GM19238 (cell line): Measurements from ENCODE around the gene SVIL.
"Not testable (repeated sequence)": the region's sequence is repeated elsewhere in the genome, so short reads cannot be mapped to it uniquely, and the experiment has no call there.

Experiments
- DNase-seq: peaks from one replicate; pipeline ENCODE4 v3.0.0; 2011; ENCODE audit warnings: low spot score; ENCODE audit not compliant: insufficient read length

The SVIL gene

DNA sequence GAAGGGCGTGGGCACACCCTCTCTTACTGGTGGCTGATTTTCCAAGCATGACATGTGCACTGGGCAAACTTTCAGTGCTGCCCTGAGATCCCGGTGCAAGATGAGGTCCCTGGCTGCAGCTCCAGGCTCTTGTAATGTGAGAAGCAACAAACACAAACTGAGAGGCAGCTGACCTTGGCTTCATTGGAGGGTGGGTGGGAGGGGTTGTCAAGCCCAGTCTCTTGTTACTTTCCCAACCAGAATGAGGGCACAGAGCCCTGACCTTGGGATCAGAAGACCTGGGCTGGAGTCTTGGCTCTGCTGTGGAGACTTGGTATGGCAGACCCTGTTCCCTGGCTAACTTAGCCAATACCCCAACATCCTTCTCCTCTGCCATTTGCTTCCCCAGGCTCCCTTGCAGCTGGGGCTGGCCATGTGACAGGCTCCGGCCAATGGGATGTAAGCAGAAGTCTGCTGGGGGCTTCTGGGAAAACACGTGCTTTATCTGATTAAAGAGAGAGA is 170.1 kb downstream of the SVIL start:
- not testable (repeated sequence) for DNase-seq

DNA sequence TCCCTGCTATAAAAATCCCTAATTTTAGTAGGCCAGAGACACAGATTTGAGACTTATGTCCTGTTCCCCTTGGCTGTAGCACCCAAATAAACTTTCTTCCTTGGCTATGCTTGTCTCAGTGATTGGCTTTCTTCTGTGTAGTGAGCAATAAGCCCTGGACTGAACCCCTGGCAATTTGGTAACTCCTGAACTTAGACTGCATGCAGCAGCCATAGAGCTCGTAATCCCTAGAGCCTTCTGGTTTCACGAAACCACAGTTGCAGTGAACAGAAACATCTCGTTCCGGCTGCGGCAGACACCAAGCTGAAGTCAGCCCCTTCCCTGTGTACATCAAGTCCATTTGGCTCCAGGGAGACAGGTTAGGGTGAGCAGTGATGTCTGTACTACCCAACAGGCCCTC is 173.7 kb downstream of the SVIL start:
- DNase-seq, result no peak

GRCh38 chr10:29458190-29458589 is 176.6 kb downstream of the SVIL start:
- not testable (repeated sequence) for DNase-seq

- DNase-seq, result no peak
Observed at GRCh38 chr10:29455095-29455494, 179.7 kb downstream of the SVIL start.

GRCh38 chr10:29454250-29454649 is 180.5 kb downstream of the SVIL start:
- no peak for DNase-seq

- no peak for DNase-seq
Observed at GRCh38 chr10:29452546-29452945, 182.2 kb downstream of the SVIL start.

- no peak for DNase-seq
Observed at GRCh38 chr10:29451946-29452345, 182.8 kb downstream of the SVIL start.

- DNase-seq, result no peak
Observed at GRCh38 chr10:29450405-29450804, 184.4 kb downstream of the SVIL start.

DNA sequence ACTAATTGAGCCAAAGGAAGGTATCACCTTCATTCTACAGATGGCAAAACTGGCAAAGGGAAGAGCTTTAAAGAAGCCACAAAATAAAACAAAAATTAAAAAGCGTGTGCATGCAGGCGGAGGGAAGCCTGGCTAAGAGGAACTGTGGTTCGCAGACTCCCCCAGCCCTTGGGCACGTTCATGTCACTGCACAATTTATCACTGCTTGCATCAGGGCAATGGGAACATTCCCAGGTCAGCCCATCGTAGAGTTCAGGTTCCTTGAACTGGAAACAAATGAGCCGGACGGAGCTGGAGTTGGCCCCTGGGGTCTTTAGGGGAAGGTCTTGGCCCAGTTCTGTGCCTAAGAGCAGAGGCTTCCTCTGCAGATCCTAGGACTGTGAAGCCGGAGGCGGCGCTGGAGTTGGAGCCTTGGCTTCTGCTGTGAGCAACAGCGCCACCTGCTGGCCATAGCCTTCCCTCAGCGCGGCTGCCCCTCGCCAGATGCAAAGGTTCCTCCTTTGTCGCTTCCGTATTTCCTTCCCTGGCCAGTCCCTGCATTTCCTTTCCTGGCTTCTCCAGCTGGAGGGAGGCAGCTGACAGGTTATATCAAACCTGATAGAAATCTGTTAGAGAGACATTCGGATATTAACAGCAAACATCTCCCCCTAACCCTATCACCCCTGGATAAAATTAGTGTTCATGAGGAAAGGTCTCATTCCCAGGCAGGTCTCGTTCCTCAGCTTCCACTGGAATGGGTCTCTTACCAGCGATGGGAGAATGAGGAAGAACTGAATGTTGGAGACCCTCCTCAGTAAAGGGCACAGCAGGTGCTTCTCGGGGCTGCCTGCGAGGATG is 185.8 kb downstream of the SVIL start:
- peak; percentile 10 for DNase-seq

GRCh38 chr10:29448125-29448524 is 186.6 kb downstream of the SVIL start:
- DNase-seq, result no peak

GRCh38 chr10:29446327-29446726 is 188.4 kb downstream of the SVIL start:
- no peak for DNase-seq

GRCh38 chr10:29443745-29444523 is 190.8 kb downstream of the SVIL start:
- no peak for DNase-seq

DNA sequence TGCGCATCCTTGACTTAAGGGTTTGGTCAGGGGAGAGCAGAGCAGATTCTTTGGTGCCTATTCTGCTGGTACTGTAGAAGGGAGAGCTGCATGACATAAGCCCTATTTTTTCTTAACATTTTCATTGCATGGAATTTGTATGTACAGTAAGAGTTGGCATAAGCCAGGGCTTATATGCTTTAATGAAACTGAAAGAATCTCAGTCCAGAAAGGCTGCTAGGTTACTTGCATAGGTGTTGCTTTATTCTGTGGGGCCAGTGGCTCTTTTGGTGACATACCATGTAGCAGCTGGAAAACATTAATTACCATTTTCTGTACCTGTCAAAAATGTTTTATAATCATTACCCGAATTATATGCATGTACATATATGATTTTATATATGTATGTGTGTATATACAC is 193.8 kb downstream of the SVIL start:
- DNase-seq, result no peak

DNA sequence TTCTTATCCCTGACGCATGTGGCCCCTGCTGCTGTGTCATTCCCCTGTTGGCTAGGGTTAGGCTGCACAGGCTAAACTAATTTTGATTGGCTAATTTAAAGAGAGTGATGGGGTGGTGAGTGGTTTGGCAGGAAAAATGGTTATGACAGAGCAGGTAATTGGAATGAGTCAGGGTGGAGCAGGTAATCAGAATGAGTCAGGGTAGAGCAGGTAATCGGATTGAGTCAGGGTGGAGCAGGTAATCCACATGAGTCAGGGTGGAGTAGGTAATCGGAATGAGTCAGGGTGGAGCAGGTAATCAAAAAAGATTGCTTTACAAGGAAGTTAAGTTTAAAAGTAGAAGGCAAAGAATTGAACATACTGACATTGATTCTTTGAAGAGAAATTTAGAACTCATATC is 195.8 kb downstream of the SVIL start:
- not testable (repeated sequence) for DNase-seq

GRCh38 chr10:29438271-29438670 is 196.5 kb downstream of the SVIL start:
- no peak for DNase-seq

DNA sequence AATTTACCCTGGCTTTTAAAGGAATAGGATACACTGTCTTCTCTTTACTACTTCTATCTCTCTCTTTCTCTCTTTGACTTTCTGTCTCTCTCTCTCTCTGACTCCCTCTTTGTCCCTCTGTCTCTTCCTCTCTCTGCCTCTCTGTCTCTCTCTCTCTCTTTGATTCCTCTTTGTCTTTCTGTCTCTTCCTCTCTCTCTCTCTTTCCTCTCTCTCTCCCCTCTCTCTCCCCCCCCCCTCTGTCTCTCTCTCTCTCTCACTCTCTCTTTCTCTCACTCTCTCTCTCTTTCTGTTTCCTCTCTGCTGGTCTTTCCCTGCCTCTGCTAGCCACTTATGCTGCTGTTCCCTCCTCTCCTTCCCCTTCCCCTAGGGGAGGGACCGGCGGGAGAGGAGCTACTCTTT is 196.9 kb downstream of the SVIL start:
- no peak for DNase-seq

DNA sequence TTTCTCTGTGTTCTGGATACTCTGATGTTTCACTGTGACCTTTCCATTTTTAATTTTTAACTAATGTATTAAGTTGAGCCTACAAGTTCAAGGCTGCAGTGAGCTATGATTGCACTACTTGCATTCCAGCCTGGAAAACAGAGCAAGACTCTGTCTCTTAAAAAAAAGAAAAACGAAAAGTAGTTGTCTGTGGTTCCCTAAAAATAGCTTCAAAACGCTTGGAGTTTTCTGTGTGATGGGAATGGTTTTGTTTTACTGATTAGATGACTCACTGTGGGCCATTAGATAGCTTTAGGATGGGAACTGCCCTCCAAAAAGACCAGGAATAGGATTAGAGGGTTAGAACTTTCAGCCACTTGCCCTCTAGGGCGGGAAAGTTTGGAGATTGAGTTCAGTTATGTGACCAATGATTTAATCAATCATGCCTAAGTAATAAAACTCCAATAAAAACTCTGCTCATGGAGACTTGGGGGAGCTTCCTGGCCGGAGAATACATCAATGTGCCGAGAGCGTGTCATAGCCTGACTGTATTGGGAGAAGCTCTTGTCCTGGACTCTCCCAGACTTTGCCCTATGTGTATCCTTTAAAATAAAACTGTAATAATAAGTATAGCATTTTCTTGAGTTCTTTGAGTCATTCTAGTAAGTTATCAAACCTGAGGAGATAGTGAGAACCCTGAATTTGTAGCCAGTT is 198.8 kb downstream of the SVIL start:
- no peak for DNase-seq

- no peak for DNase-seq
Observed at GRCh38 chr10:29434111-29434510, 200.7 kb downstream of the SVIL start.

DNA sequence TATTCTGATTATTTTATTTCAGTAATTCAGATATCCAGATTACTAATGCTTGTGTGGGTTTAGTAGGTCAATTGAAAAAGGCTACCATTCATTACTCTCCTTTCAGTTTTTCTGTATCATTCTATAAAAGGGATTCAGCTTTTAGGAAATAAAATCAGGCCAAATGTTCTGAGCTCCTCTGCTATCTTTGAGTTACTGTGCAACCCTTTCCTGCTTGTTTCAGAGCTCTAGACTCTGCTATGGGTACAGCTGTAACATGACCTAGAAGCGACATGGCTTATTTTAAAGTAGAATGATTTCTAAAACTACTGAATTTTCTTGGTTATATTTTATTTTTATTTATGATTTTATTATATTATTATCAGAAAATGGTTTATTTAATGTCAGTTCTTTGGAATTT is 203.1 kb downstream of the SVIL start:
- no peak for DNase-seq

- DNase-seq, result no peak
Observed at GRCh38 chr10:29430101-29430500, 204.7 kb downstream of the SVIL start.

DNA sequence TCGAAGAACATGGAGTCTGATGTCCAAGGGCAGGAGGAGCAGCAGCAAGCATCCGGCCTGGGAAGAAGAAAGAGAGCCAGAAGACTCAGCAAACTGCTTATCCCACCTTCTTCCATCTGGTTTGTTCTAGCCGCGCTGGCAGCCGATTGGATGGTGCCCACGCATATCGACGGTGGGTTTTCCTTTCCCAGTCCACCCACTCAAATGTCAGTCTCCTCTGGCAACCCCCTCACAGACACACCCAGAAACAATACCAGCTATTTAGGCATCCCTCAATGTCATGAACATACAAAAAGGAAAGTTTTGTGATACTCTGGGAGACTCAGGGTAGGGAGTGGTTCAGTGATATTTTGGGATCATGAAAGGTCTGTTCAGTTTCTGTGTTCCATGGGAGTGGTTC is 206.3 kb downstream of the SVIL start:
- no peak for DNase-seq

DNA sequence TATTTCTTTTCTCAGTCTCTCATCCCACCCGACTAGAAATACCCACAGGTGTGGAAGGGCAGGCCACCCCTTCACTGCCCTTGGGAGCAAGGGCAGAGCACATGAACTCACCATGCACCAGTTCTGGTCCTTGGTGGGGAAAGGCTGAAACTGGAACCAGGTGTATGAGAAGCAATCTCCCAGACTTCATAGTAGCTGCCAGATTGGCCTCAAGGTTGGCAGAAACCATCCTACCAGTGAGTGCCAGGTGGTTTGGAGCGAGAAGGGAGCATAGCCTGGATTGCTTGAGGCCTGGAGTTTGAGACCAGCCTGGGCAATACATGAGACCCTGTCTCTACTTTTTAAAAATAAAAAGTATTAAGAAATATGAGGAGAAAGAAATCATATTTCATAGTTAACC is 207.1 kb downstream of the SVIL start:
- DNase-seq, result no peak
